Neuron (in vitro differentiated cells): ENCODE measurements around the gene TREML1.

Experiments
- H2AFZ ChIP-seq: one replicate; pipeline ENCODE4 v1.6.1; 2013; ENCODE audit warnings: low read depth, mild to moderate bottlenecking, inconsistent platforms, low read length, moderate library complexity
- H3K27me3 ChIP-seq: one replicate; pipeline ENCODE4 v1.6.1; 2013; ENCODE audit warnings: low read length; ENCODE audit not compliant: insufficient read depth
- H3K36me3 ChIP-seq: one replicate; pipeline ENCODE4 v1.6.1; 2013; ENCODE audit warnings: low read length; ENCODE audit not compliant: insufficient read depth
- H3K4me1 ChIP-seq: one replicate; pipeline ENCODE4 v1.6.1; 2013; ENCODE audit warnings: low read length; ENCODE audit not compliant: insufficient read depth
- H3K4me3 ChIP-seq: 2 replicates; pipeline ENCODE4 v1.5.1; 2013; ENCODE audit warnings: mild to moderate bottlenecking, low read length, moderate library complexity
- H3K9me3 ChIP-seq: one replicate; pipeline ENCODE4 v1.6.1; 2013; ENCODE audit warnings: low read length

Gene TREML1

DNA sequence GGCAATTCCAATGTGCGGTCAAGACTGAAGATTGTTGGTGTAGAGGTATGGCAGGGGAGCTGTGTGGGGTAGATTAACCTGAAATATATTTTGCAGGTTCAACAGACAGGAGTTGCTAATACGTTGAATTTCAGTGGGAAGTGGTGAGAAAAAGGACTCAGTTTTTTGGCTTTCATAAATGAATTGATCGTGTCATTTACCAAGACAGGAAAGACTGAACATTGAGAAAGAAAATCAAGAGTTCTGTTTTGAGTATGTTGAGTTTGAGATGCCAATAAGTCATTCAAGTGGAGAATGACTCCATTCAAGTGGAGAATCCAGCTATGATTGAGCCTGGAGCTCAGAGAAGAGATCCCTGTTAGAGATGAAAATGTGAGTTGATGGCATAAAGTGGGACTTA, 50.3 kb downstream of the TREML1 start:
- H3K9me3 ChIP-seq: no peaks in the 10 kb centered on the region
- H3K4me1 ChIP-seq: no peaks in the 10 kb centered on the region
- no peaks in the 10 kb centered on the region for H3K27me3 ChIP-seq
- H2AFZ ChIP-seq: no peak overlapping the region
- H3K36me3 ChIP-seq: peaks cover 12% of the 10 kb centered on the region
- H3K4me3 ChIP-seq: no peak overlapping the region

DNA sequence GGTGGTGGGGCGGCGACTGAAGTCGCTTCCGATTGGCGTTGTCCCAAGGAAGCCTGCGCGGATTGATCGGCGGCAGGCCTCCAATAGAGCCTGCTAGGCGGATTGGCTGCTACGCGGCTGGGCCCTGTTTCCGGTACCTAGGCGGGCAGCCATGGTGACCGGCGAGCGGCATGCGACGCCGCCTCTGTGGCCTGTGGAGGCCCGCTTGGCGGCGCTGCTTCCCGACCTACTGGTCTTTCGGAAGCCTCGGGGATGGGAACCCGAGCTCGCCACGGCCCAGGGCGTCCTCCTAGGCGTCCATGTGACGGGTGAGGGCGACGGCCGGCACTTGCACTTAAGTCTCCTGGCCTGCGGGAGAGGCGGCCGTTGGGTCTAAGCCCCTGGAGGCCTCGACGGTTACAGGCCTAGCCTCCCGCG, 53.3 kb downstream of the TREML1 start:
- Histone ChIP-seq H3K36me3 (peaks cover 41% of the 10 kb centered on the region), H3K4me1 (no peaks in the 10 kb centered on the region), H2AFZ (no peak overlapping the region), H3K27me3 (no peaks in the 10 kb centered on the region), H3K9me3 (no peaks in the 10 kb centered on the region), H3K4me3 (no peak overlapping the region)
